ENCODE data around the gene NCOA7.
"Not testable (repeated sequence)": the region's sequence is repeated elsewhere in the genome, so short reads cannot be mapped to it uniquely, and the experiment has no call there.

NCOA7 gene

GRCh38 chr6:125791151-125791819, 525 bp downstream of the NCOA7 start:
- peak; percentile 51 for DNase-seq (ENCODE audit: low spot score)

GRCh38 chr6:125791820-125792165, 1.0 kb downstream of the NCOA7 start:
- no peak for DNase-seq (ENCODE audit: low spot score)

DNA sequence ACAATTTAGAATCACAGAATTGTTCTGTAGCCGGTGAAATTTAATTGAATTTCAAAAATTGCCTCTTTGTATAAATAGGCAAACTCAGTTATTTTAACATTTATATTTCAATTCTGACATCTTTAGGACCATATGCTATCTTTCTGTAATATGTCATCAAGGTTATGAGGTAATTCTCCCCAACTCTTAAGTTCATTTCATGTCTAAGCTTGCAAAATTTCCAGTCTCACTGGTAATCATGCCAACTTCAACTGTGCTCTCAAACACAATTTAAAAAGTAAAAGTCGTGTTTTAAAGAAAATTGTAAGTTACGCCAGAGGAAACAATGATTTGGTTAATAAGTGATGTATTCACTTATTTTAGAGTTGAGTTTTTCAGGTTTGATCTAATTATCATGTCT, 1.4 kb downstream of the NCOA7 start:
- no peak for DNase-seq (ENCODE audit: low spot score)

DNA sequence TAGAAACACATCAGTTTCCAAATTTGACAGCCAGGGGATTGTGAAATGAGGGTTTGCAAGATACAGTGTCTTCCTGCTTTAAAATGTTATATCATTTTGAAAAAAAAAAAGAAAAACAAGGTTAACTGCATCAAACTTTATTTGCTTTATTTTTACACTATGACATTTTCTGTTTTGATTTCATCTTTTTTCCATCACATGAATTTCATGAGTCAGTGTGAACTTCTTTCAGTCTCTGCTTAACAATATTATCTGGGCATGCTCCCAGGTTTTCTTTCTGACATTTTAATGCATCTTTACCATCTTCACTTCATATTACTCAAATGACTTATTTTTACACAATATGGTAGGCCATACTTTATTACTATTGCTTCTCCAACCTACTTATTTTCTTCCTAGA, 1.9 kb downstream of the NCOA7 start:
- DNase-seq (ENCODE audit: low spot score) = no peak

- no peak for DNase-seq (ENCODE audit: low spot score)
Observed at GRCh38 chr6:125793280-125793679, 2.5 kb downstream of the NCOA7 start.

DNA sequence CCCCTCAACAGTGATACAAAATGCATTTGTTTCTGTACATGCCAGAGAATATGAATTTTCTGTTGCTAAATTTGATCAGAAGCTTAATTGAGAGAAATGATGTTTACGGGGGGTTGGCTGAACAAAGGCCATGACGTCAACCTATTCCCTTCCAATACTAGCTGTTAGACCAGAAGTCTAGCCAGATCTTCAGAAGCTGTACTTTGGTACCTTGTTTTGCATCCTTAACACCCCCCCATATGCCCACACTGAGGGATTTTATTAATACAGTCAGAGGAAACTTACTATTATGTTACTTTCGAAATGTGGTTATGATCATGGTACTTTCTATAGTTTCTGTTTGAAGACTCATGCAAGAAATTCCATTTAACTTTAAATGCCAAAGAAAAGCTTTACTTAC, 3.1 kb downstream of the NCOA7 start:
- no peak for DNase-seq (ENCODE audit: low spot score)

DNA sequence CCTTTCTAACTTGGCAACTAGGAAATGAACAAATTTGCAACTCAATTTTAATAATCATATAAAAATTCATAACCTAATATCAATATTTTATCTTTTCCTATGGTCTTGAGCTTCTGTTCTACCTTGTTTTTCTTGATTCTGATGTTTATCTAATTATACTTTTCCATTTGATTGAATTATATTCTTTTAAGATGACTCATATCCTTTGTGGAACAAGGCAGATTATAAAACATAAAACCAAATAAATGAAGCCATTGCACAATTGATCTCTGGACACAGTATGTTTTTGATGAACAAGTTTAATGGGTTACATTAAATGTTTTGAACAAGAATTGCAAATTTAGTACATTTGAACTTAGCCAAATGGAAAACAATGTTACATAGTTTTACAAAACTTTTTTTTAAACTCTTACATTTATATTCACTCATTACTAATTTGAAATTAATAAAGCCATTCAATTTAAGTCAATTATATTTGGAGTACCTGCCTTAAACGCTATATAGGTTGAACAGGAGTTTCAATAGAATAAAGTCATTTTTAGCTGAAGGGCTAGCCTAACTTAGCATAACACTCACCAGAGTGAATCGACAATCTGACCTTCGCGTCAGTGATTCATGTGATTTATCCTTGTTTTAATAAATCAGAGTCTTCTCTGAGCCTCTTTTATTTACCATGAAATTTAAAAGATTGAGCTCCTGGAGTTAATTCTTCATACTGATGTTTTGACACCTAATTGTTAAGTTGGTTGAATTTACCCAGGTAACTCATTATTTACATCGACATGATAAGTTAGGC, 3.8 kb downstream of the NCOA7 start:
- no peak for DNase-seq (ENCODE audit: low spot score)

GRCh38 chr6:125795301-125795700, 4.5 kb downstream of the NCOA7 start:
- no peak for DNase-seq (ENCODE audit: low spot score)

GRCh38 chr6:125797120-125797885, 6.5 kb downstream of the NCOA7 start:
- DNase-seq (ENCODE audit: low spot score) = no peak

DNA sequence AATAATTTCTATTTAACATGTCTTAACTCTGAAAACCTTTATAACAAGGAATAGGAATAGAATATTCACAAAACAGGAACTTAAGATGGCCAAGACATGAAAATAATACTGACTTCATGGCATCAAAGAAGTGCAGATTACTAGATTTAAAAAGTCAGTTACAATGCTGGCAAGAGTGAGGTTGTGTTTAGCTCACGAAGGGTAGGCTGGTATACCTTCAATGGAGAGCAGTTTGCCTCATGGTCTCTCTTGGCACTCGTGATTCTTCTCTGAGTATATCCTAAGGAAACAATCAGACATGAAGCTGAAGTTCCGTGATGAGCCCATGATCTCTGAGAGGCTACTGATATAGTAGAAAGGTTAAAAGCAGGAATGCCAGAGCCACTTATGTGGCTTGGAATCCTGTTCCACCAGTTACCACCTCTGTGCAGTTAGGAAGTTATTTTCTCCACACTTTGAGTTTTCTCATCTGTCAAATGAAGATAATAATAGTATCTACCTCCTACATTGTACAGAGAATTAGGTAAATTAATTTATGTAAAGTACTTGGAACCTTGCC, 7.2 kb downstream of the NCOA7 start:
- DNase-seq (ENCODE audit: low spot score) = no peak

DNA sequence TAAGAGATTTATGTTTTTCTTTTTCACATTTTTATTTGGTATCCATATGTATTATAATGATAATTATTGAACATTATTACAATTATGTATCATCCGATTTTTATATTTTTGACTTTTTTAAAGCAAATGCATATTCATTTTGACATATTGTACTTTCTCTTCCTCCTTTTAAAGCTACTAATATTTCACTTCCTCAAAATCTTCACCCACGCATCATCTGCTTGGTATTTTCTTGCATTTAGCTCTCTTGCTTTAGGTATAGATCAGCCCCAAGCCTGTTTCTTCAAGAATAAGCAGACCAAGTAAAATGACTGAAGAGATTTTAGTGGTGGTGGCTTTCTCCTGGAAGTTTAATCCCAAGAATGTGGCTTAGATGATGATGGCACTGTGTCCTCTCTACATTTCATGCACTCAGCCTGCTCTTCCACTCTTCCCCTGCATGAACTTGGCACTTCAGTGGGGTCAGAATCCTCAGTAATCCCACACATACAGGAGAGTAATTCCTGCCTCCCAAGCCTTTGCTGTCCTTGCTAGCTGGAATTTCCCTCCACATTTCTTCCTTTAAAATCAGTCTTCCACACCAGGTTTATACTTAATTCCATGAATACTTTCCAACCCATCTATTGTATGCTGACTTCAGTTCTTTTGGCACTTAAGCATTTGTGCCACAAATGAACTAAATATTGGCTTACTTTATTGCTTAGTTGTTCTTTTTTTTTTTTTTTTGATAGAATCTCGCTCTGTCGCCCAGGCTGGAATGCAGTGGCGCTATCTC, 8.2 kb downstream of the NCOA7 start:
- no peak for DNase-seq (ENCODE audit: low spot score)

- no peak for DNase-seq (ENCODE audit: low spot score)
Observed at GRCh38 chr6:125802383-125802782, 11.6 kb downstream of the NCOA7 start.

GRCh38 chr6:125802943-125803377, 12.2 kb downstream of the NCOA7 start:
- no peak for DNase-seq (ENCODE audit: low spot score)

GRCh38 chr6:125804264-125804663, 13.5 kb downstream of the NCOA7 start:
- no peak for DNase-seq (ENCODE audit: low spot score)

- not testable (repeated sequence) for DNase-seq (ENCODE audit: low spot score)
Observed at GRCh38 chr6:125804866-125805425, 14.2 kb downstream of the NCOA7 start.

- no peak for DNase-seq (ENCODE audit: low spot score)
Observed at GRCh38 chr6:125806813-125807212, 16.1 kb downstream of the NCOA7 start.

GRCh38 chr6:125807293-125807692, 16.5 kb downstream of the NCOA7 start:
- DNase-seq (ENCODE audit: low spot score) = no peak

GRCh38 chr6:125808060-125808459, 17.3 kb downstream of the NCOA7 start:
- DNase-seq (ENCODE audit: low spot score) = no peak

GRCh38 chr6:125808591-125808990, 17.8 kb downstream of the NCOA7 start:
- no peak for DNase-seq (ENCODE audit: low spot score)

- no peak for DNase-seq (ENCODE audit: low spot score)
Observed at GRCh38 chr6:125809570-125810170, 18.9 kb downstream of the NCOA7 start.

GRCh38 chr6:125810445-125810844, 19.7 kb downstream of the NCOA7 start:
- DNase-seq (ENCODE audit: low spot score) = no peak

All from LoVo (cell line).